ENCODE measurements around the gene PSMG4. TPM values are rescaled to one million over a fixed set of nuclear protein-coding genes. Genes with fewer than 3 reads are reported as not detected.

Gene PSMG4
- total and polyA plus RNA-seq, 2 of the 8 experiments (the other 6 are each of a cell fraction or from before 2014, with no cell fraction given): 40.6 to 113 TPM

GRCh38 chr6:3283241-3283640 is 24.5 kb downstream of the PSMG4 start:
- no peaks in the 10 kb centered on the region for H3K79me2 ChIP-seq (ENCODE audit: control insufficient read depth in 1 of 2, insufficient read depth in 2 of 2, low read length in 2 of 2)
- H3K4me3 ChIP-seq (ENCODE audit: extremely low read depth in 1 of 4, insufficient read depth in 2 of 4, low read depth in 3 of 4, low read length in 4 of 4): no peak overlapping the region
- H3K4me1 ChIP-seq (replicated peaks in 1 of 4; ENCODE audit: control insufficient read depth in 3 of 4, insufficient read depth in 4 of 4, low read length in 3 of 4): peaks cover 11 to 15% (median 15%) of the 10 kb centered on the region in 4 experiments
- no peak overlapping the region for H3K56ac ChIP-seq (replicated peaks; ENCODE audit: insufficient read length, low read depth, low read length)
- no peak overlapping the region for H3K27ac ChIP-seq (ENCODE audit: low read depth, low read length)
- WGBS, 2 experiments (ENCODE audit: extremely low coverage in 1 of 2, insufficient coverage in 1 of 2, insufficient read length in 1 of 2, insufficient replicate concordance in 2 of 2, low coverage in 1 of 2, low lambda C conversion rate in 2 of 2, missing lambda C conversion rate in 1 of 2): 93% methylated on average over 10 of the region's 10 CpGs; no CpG with 5 or more reads in 1 of the 2 experiments
- ChIA-PET POLR2A (ENCODE audit: partially characterized antibody) (interaction anchor here (1.1 to 2.0 kb wide), 2 partner anchors 11 to 23 kb away, joined by 3 to 4 read pairs; no protein-coding TSS in a partner anchor), CTCF (ENCODE audit: partially characterized antibody) (interaction anchor here (0.8 to 5.1 kb wide), 7 partner anchors 9 to 286 kb away, joined by 3 to 35 read pairs (median 5); no protein-coding TSS in a partner anchor)
- H3K9ac ChIP-seq (replicated peaks in 1 of 4; ENCODE audit: extremely low read depth in 1 of 4, low read depth in 3 of 4, low read length in 3 of 4): no peak overlapping the region
- no peak overlapping the region for H3K14ac ChIP-seq (ENCODE audit: insufficient read length)
- no peak overlapping the region for H3K4me2 ChIP-seq (ENCODE audit: insufficient read depth in 1 of 2, low read depth in 2 of 2, low read length in 2 of 2)
- H2AFZ ChIP-seq (ENCODE audit: low read length): no peak overlapping the region
- H3K27me3 ChIP-seq (replicated peaks in 1 of 4; ENCODE audit: control insufficient read depth in 3 of 4, extremely low read depth in 1 of 4, insufficient read depth in 3 of 4, low read length in 3 of 4): no peaks in the 10 kb centered on the region
- H3K36me3 ChIP-seq (ENCODE audit: control insufficient read depth in 2 of 4, insufficient read depth in 4 of 4, low read length in 3 of 4): peaks cover 0 to 8% (median 2%) of the 10 kb centered on the region in 4 experiments; a peak in 2 of 8 replicates
- H3K9me3 ChIP-seq (ENCODE audit: insufficient read depth in 2 of 2, low read depth in 1 of 2, low read length in 1 of 2): no peaks in the 10 kb centered on the region
- no peak overlapping the region for H3K23ac ChIP-seq (ENCODE audit: insufficient read length)
- H2BK20ac ChIP-seq (ENCODE audit: low read length): no peak overlapping the region
- FAIRE-seq (no peak), DNase-seq (ENCODE audit: low read depth in 1 of 2, low spot score in 2 of 2) (no peak)
- H4K8ac ChIP-seq (ENCODE audit: extremely low read depth, insufficient read depth, low read length): no peak overlapping the region
- H2BK12ac ChIP-seq (ENCODE audit: low read depth, low read length): no peak overlapping the region
- no peak overlapping the region for H4K91ac ChIP-seq (replicated peaks; ENCODE audit: insufficient read length, low read length)
- no peaks in the 10 kb centered on the region for H3K79me1 ChIP-seq (ENCODE audit: low read depth, low read length)
- no peak overlapping the region for H2AK5ac ChIP-seq (ENCODE audit: low read depth, low read length)
- H3K4ac ChIP-seq (replicated peaks; ENCODE audit: insufficient read length, low read depth, low read length): no peak overlapping the region
- no peak overlapping the region for H4K5ac ChIP-seq (ENCODE audit: insufficient read length, low read depth, low read length)
- no peaks in the 10 kb centered on the region for H4K20me1 ChIP-seq (replicated peaks in 1 of 2; ENCODE audit: control insufficient read depth in 1 of 2, insufficient read depth in 2 of 2, low read length in 2 of 2)
- no peak overlapping the region for H2BK15ac ChIP-seq (ENCODE audit: low read length)
- H2BK5ac ChIP-seq (ENCODE audit: low read depth, low read length): no peak overlapping the region; the same call in 1 of the 2 replicates
- H3K23me2 ChIP-seq (ENCODE audit: low read depth, low read length): no peaks in the 10 kb centered on the region
- H2BK120ac ChIP-seq (replicated peaks; ENCODE audit: low read depth, low read length): no peak overlapping the region
- H3K18ac ChIP-seq (ENCODE audit: extremely low read depth, low read length): no peak overlapping the region
- TF ChIP-seq RXRA (IDR thresholded peaks at IDR 0.05; ENCODE audit: insufficient read depth, low read depth, low read length) (no peak), POLR2AphosphoS5 (IDR thresholded peaks at IDR 0.05; ENCODE audit: low read depth, low read length) (no peak), EGR1 (IDR thresholded peaks at IDR 0.05; ENCODE audit: borderline replicate concordance, low read depth, low read length) (no peak), EZH2 (IDR thresholded peaks at IDR 0.05; ENCODE audit: low read depth, low read length, severe bottlenecking) (no peak), ATF2 (IDR thresholded peaks at IDR 0.05; ENCODE audit: low read length) (no peak), RBBP5 (IDR thresholded peaks at IDR 0.05; ENCODE audit: borderline replicate concordance, low read depth, low read length) (no peak), MAX (IDR thresholded peaks at IDR 0.05) (no peak), KDM5A (IDR thresholded peaks at IDR 0.05; ENCODE audit: low read length) (no peak), GTF2F1 (IDR thresholded peaks at IDR 0.05; ENCODE audit: borderline replicate concordance, low read depth, low read length) (no peak)

Data from H1 (cell line).